KG1 (cell line): Measurements from ENCODE around the gene BCL2A1.
"Not testable (repeated sequence)": the region's sequence is repeated elsewhere in the genome, so short reads cannot be mapped to it uniquely, and the experiment has no call there.

Source experiments
- DNase-seq: peaks from one replicate; lab custom pipeline; 2025; lab: John Stamatoyannopoulos, UW

The BCL2A1 gene

DNA sequence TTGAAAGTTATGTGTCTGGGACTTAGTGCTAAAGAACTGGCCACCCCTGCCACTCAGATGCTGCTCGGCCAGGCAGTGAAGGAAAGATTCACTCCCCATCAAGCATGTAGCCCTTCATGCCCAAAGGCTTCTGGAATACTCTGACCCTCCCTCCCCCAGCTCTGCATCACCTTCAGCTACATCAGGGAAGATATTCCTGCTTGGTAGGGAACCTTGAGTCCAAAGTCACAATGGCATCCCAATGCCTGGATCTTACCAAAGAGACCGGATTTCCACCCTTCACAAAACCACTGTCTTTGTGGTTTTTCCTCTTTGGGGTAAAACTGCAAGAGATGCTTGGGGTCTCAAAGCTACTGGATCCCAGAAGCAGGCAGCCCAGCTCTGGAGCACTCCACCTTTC is 18.2 kb upstream of the BCL2A1 start:
- DNase-seq, result no peak

DNA sequence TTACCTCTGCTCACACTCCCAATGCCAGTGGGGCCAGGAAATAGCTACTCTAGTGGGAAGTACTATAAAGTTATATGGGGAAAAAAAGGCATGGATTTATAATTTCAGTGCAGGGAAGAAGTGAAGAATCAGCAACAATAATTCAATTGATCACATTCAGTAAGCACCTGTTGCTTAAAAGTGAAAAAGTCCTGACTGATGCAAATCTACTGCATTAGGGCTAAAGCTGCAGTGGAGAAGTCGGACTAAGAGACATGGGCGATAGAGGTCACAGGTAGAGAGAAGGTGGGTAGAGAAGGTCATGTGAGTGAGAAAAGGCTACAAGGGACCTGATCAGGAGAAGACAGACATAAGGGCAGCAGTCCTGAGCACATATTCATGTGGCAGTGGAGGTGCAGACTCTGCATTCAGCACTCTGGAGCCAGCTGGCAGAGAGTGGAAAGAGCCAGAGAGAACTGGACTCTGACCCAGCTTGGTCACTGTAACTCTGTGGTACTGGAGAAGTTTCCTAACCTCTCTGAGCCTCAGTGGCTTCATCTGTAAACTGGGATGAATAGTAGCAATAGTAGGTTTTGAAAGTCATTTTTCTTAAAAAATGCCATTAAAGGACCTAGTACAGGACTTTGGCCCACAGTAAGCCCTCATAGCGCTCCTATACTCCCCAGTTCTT is 17.6 kb upstream of the BCL2A1 start:
- DNase-seq, result no peak

DNA sequence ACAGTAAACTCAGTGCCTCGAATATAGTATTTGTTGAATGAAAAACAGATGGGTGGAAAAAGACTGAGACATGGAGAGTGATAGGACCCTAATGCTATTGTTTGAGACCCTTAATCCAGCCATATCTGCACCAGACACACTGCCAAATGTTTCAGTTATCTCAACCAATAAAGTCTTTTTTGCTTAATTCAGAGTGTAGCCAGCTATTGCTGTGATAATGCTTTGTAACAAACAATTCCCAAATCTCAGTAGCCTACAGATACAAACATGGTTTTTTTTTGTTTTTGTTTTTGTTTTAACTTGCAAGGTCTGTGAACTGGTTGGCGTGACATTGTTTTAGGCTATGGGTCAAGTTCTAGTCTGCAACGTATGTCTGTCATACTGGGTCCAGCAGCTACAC is 17.0 kb upstream of the BCL2A1 start:
- DNase-seq, result no peak

DNA sequence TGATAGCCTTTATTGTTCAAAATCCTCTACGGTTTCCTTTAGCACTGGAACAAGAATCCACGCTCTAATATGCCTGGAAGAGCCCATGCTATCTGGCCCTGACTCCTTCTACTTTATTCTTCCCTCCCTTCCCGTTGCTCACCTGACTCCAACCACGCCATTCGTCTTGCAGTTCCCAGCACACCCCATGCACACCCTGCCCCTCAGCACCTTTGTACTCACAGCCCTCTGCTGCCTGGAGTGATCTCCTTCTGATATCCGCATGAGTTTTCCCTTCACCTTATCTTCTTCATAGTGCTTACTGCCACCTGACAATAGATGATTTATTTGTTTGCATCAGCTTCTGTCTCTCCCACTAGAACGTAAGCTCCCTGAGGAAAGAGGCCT is 16.6 kb upstream of the BCL2A1 start:
- no peak for DNase-seq

DNA sequence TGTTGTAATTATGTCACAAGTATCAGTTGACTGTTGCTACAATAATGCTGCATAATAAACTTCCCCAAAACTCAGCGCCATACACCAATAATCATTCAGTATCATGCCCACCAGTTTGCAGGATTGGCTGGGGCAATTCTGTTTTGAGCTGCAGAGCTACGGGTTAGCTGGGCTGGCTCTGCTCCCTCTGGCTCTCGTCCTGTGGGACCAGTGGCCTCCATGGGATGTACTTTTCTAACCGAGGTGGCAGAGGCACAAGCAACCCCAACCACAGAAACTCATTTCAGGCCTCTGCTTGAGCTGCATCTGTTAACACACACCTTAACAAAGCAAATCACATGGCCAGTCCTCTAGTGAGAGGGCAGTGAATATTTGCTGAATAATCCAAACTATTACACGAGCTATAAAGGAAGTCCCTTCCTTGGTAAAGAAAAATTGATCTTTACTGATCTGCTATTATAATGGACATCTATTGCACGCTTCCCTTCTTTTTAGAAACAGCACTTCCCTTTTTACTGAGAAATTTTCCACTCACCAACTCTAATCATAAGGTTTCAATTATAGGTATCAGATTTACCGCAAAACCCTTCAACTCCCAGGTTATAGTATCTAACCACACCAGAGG is 10.9 kb upstream of the BCL2A1 start:
- DNase-seq, result no peak

DNA sequence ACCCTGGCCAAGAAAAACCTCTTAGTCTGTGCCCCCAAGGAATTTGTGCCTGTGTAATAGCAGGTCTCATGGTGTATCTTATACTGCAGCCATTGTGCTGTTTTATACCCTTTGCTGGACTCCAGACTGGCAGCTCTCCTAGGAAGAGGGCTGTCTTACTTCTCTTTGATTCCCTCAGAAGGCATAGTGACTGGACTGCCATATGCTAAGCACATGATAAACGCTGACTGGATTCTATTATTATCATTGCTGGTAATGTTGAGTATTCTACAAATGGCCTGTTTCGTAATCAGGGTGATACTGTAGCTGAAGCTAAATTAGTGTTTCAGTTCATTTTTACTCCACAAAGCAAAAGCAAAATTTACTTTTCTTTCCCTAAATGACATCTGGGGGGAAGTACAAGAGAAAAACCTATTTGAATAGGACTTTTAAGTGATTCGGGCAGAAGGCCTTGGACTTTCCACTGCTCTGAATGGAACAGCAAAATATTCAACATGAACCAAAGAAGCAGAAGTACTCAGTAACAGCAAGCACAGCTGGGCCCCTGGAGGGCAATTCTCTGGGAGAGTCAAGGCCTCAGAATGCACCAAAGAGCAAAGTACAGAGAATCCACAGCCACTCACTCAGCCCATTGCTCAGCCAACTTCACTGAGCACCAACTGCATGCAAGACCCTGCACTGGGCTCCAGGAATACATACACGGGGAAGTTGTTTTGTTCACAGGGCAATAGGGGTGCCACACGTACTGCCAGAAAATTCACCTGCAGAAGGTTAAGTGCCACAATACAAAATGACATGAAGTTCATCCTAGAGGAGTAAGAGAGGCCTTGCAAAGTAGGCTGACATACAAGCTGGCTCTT is 7.9 kb upstream of the BCL2A1 start:
- DNase-seq, result peak; percentile 53

DNA sequence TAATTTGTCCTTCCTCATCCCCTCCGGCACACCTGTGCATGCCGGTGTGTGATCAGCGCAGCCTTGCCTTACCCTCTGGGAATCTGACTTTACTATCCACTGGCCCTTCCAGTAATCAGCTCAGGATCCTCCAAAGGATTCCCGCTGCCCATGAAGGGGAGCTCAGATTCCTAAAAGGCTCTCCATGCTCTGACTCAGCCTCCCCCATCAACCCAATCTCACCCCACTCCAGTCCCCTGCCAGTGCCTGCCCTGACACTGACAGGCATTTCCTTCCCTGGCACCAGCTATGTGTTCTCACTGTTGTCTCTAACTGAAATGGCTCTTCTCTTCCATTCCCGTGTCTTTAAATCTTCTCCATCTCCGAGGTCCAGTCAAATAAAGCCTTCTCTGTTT is 7.3 kb upstream of the BCL2A1 start:
- DNase-seq, result no peak

DNA sequence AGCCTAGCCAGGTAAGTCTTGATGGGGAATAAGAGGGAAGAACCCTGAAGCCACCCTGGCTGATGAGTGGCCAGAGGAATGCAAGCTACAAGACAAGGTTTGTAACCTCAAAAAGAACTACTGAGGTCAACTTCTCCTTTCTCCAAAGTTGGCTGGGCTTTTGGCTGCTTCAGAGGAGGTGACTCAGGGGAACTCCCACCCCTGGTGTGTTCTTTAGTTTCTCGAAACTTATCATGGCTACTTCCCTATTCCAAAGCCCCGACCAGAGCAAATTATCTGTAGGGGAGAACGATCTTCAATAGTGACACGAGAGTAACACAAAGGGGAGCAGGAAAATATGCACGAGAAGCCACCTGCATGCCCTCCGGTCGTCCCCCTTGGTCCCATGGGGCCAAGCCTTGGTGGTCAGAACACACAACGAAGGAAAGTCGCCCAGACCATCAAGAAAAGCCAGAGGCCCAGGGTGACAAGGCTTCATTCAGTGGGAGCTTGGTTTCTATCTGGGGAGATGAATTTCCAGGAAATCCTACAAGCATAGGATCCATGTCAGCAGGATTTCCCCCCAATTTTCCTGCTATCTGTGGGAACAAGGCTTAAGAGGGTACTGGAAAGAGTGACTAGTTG is 6.5 kb upstream of the BCL2A1 start:
- DNase-seq, result peak; percentile 78

DNA sequence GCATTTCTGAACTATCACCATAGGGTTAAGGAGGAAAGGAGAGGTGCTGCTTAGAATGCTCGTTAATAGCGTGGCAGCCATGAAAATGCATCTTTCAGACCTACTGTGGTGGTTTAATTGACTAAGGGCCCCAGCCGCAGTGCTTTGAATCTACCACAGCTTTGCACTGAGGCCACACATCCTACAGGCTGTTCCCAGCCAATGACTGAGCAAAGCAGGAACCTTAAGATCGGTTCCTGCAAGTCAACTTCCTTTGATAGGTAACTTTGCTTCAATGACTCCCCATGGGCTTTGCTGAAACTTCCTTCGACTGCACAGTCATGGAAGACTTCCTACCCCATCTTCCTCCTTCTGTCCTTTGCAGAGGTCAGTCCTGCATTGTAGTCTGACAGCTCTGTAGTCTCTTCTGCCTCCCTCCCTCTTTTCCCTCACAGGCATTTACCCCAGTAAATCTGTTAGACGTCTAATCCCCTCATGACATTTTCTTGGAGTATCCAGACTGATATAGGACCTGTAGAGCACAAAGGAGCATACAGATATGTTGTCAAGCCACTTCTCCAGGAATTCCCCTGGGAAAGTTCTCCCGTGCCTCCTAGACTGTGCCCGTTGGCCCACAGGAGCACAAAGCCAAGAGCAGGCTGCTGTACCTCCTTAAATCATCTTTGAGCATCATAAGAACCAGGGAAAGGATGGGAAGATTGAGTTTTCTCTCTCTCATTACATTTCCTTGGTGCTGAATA is 2.6 kb upstream of the BCL2A1 start:
- DNase-seq, result no peak

DNA sequence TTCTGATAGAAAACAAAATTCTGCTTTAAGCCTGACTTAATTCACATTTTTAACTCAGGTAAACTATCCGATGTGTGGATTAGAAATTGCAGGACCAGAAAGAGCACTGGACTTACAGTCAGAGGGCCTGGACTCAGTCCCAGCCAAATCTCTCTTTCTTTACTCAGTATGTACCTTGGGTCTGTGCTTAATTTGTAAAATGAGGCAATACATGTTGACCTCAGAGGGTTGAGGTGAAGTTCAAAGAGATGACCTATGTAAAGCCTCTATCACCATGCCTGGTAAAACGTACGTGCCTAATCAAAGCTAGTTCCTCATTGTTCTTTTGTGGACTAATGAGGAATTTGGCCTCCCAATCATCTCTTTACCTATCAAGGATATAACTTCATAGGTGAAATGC is 1.9 kb upstream of the BCL2A1 start:
- DNase-seq, result no peak

DNA sequence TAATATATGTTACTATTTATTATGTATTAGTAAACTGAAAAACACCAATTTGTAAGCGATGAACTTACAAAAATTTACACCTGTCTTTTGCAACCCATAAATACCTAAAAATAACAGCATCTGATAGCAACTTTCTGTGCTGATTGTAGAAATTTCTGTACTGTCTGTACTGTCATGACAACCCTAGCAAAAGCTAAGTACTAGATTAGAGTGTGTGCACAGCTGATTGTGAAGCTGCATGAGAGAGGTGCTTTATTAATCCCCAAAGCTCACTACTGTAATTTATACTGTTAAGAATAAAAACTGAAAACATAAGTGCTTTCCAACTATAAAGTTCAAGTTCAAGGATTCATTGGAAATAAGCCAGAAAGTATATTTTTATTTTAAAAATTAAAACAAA is 815 bp downstream of the BCL2A1 start:
- DNase-seq, result no peak

DNA sequence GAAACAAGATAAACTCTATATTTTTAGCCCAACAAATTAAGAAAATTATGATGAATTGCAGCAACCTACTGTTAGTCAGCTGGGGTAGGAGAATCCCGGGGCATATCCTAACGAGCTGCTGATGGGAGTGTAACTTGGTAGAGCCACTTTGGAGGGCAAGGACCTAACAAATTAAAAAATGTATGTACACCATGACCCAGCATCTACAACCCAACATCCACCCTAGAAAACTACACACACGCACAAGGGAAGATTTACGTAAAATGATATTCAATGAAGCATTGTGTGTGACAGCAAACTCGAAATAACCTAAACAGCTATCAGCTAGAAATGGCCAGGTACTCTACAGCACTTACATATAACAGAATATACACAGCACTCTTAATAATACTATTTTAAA is 1.9 kb downstream of the BCL2A1 start:
- no peak for DNase-seq

DNA sequence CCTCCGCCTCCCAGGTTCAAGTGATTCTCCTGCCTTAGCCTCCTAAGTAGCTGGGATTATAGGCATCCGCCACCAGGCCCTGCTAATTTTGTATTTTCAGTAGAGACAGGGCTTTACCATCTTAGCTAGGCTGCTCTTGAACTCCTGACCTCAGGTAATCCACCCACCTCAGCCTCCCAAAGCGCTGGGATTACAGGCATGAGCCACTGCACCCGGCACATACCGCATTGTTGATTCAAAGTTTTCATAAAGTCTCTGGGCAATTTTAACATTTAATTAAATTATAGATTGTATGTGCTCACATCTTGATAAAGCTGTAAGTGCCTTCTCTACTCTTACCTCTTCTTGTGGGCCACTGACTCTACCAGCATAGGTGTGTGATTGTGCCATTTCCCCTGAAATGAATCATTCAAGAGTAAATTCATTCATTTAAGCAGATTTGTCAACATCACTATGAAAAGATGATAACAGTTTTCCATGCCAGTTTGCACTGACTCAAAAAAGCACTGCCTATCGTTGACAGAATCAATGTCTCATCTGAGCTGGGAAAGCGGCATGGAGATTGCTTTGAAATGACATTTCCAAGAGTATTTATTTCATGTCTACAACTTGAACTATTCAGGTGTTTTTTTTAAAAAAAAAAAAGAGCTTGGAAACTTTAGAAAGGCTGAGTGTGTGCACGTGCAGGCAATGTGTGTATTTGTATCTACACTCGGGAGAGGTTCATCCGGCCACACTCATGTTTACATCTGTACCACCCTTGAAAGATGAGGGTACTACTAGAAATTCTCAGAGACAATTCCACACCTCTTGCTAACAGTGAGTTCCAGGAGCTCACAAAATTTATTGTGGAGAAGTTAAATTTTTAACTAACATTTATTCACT is 3.5 kb downstream of the BCL2A1 start:
- DNase-seq, result no peak

DNA sequence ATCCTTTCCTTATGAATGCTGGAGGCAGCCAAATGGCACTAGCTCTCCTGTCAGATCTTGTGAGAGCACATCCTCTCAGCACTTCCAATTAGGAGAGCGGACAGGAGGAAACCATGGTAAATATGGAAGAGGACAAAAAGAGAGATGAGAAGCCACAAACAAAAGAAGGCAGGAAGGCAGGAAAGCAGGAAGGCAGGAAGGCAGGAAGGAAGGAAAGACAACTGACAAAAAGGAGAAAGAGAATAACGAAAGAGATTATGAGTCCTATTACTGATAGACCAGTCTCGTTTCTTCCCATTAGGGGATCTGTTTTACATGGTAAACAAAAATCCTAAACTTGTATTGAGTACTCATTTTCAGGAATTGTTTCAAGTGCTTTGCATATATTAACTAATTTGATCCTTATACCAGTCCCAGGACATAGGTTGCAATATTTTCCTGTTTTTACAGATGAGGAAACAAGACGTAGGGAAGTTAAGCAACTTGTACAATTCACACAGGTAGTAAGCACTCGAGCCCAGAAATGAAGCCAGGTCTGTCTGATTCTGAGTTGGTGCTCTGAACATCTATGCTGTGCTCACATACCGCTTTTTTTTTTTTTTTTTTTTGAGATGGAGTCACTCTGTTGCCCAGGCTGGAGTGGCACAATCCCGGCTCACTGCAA is 4.2 kb downstream of the BCL2A1 start:
- DNase-seq, result no peak

DNA sequence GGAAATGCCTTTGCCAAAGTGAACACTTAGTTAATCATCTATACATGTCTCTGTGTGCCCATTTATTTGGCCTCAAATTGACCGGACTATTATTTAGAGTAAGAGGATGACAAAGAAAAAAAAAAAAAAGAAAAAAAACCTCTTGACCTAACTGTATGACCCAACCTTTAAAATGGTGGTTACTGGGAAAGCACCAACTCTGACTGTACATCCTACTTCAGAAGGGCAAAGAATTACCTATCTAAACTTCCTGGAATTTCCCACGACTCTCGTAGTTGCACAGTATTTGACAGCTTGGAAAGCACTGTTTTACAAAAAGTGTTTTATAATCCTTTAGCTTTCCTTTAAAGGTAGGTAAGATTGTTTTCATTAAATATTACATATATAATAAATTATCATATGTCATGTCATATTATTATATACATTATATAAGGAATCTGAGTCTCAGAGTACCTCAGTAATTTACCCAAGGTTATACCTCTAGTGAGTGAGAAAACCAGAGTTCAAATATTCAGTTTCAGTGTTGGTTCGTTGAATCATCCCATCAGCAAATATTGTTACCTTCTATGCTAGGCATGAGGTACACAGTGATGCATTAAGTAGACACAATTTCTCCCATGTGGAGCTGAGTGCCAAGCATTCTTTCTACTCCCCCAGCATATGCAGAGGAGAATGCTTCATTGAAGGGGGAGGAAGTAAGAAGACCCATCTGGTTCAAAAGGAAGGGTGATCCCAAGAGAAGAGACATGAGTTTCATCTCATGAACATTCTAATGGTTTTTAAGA is 5.0 kb downstream of the BCL2A1 start:
- DNase-seq, result no peak

DNA sequence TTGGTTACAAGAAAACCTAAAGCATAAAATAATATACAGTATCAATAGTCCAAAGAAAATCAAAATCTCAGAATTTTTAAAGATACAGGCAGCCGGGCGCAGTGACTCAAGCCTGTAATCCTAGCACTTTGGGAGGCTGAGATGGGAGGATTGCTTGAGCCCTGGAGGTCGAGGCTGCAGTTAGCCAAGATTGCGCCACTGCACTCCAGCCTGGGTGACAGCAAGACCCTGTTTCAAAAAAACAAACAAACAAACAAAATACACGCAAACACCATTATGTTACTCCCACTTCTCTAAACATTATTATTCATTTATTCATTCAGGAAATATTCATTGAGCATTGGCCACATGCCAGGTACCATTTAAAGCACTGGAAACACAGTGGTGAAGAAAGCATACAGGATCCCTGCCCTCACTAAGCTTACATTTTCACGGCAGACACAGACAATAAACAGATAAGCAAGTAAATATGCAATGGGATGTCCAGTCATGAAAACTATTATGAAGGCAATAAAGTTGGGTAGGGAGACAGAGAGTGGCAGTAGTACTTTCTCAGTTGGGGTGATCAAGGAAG is 6.7 kb downstream of the BCL2A1 start:
- DNase-seq, result no peak

DNA sequence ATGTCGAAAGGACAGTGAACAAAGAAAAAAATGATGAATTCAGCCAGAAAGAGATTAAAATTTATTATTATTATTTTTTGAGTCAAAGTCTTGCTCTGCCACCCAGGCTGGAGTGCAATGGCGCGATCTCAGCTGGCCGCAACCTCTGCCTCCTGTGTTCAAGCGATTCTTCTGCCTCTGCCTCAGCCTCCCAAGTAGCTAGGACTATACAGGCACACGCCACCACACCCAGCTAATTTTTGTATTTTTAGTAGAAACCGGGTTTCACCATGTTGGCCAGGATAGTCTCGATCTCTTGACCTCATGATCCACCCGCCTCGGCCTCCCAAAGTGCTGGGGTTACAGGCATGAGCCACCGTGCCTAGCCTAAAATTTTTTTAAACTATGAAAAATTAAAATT is 8.1 kb downstream of the BCL2A1 start:
- DNase-seq, result not testable (repeated sequence)

DNA sequence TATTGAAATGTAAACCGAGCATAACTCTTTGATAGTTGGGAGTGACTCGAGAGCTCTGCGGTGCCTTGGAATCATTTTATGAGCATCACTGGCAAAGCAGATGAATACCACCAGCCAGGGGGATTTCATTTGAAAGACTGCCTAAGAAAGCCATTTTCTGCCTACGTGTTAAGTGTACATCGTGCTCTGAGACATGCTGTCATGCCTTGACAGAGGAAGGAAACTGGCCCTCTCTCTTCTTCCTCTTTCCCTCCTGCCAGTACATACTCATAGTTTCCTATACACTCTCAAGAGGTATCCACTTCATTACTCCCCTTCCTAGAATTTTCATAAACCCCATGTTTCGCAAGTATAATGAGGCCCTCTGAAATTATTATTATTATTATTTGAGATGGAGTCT is 8.8 kb downstream of the BCL2A1 start:
- DNase-seq, result no peak

DNA sequence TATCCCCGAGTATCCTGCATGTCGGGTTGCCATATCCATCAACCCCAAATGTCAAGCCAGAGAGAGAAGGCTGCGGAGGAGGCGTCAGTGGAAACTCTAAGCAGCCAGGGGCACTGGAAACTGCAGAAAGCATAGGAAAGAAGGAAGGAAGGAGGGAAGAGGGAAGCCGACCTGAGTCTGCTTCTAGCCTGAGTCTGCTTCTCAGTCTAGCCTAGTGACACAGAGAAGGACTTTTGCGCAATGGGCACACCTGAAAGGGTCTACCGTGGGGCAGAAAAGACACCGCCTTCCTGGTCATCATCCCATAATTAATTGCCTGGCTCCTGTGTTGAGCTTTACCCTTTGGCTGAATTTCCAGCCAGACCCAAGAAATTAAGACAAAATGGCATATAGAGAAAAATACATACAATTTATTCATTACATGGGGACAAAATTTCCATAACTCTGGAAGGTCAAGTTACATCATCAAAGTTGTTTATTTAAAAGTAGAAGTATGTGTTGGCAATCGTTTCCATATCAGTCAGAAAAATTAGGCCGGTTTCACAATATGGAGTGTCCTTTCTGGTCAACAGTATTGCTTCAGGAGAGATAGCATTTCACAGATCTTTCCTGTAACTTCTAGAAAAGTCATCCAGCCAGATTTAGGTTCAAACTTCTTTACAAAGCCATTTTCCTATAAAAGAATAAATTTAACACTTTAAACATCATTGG is 10.3 kb downstream of the BCL2A1 start:
- no peak for DNase-seq
